Ovary (tissue), 9 donors: ENCODE results near the gene THEMIS. TPM values are rescaled to one million over a fixed set of nuclear protein-coding genes. Genes with fewer than 3 reads are reported as not detected.
"Not testable (repeated sequence)": the region's sequence is repeated elsewhere in the genome, so short reads cannot be mapped to it uniquely, and the experiment has no call there.

Experiments used
- DNase-seq, 5 donors: peaks; one replicate each; pipeline ENCODE4 v3.0.0-alpha.2; 2019 to 2020
- H3K27ac ChIP-seq, 2 donors: fragments of 200-600 bp; one replicate each; pipeline versions ENCODE4 v1.5.1 to v1.8.0; 2019 to 2022
- H3K27me3 ChIP-seq: fragments of 200-600 bp; one replicate; pipeline ENCODE4 v1.8.0; 2022
- H3K36me3 ChIP-seq: fragments of 200-600 bp; sonication (generic); one replicate; pipeline ENCODE4 v1.5.1; 2019
- H3K4me1 ChIP-seq: one replicate; pipeline ENCODE4 v1.8.1; 2013; ENCODE audit warnings: mild to moderate bottlenecking, moderate library complexity; ENCODE audit not compliant: insufficient read depth
- H3K4me3 ChIP-seq: fragments of 200-600 bp; sonication (generic); one replicate; pipeline ENCODE4 v1.5.1; 2017
- H3K9me3 ChIP-seq, 2 donors: fragments of 200-600 bp in 1 of 2; sonication (generic) in 1 of 2; one replicate each; pipeline versions ENCODE4 v1.5.1 to v1.8.1; 2013 to 2019; ENCODE audit warnings: mild to moderate bottlenecking in 1 of 2, moderate library complexity in 1 of 2
- CTCF ChIP-seq, 3 donors: fragments of 450-650 bp in 2 of 3; fragments of 200-600 bp in 1 of 3; IDR thresholded peaks; one replicate each; pipeline versions ENCODE4 v1.5.1 to v1.8.0; 2016 to 2022; ENCODE audit warnings: antibody characterized with exemption in 3 of 3, mild to moderate bottlenecking in 1 of 3
- EP300 ChIP-seq: sonication (generic); formaldehyde crosslinking; IDR thresholded peaks from one replicate; pipeline ENCODE4 v1.6.1; 2017; ENCODE audit warnings: antibody characterized with exemption
- POLR2A ChIP-seq: fragments of 450-650 bp; IDR thresholded peaks from one replicate; pipeline ENCODE4 v1.6.1; 2017; ENCODE audit warnings: antibody characterized with exemption, mild to moderate bottlenecking, moderate library complexity
- WGBS, 3 donors: extraction: QIAGEN DNeasy Blood & Tissue Kit in 1 of 3; methylation state at CpG; one replicate each; pipeline versions ENCODE4 v1.1.5 to v1.1.7; 2013 to 2017; 5-methylcytosine and 5-hydroxymethylcytosine counted together
- intact Hi-C, 4 donors: fragments of 100-400 bp; cut with DNase I; formaldehyde crosslinking; loops; one replicate each; pipeline versions ENCODE4 v1.11.0 to v1.15.1; 2022 to 2023
- polyA plus RNA-seq, 2 donors: library from polyadenylated mRNA; stranded (reverse); fragments of 200-250 nt in 1 of 2; fragments of 350-450 nt in 1 of 2; fragmentation: Illumina TruSeq in 1 of 2; extraction: RNeasy Lipid Tissue Mini Kit (QIAGEN cat#74804) in 1 of 2; gene quantifications; one replicate each; pipeline ENCODE4 v1.2.3, GENCODE V29; 2013 to 2014
- total RNA-seq, 7 donors: library from RNA; depleted of rRNA in 2 of 7; stranded (reverse); fragments of >200 nt in 2 of 7; fragmentation: NEBNext Ultra II Directional in 3 of 7; extraction: Animal tissue kit (Norgen Biotek cat#: 25700) in 3 of 7; gene quantifications; one replicate each; pipeline versions ENCODE4 v1.1.0 to v1.2.4, GENCODE V29; 2016 to 2023
- donor health status: DM: no; HTN: no; CAD: no; lungs with moderate emphysema.
- donor health status: DM: no; HTN: no; CAD: no.
- donor health status: Bipolar disorder and iron deficiency.
- donor health status: DM: yes; HTN: yes; CAD: no.
- donor health status: DM: no; HTN: no; CAD: no.
- donor health status: DM: yes; HTN: yes; CAD: no.

Gene THEMIS
- total and polyA plus RNA-seq, 9 donors, result 0.05 to 0.87 (median 0.40) TPM; not detected in 1

- no peak for DNase-seq
- TF ChIP-seq CTCF (IDR thresholded peaks at IDR 0.05) (no peak), EP300 (no peak), POLR2A (no peak)
- H3K9me3 ChIP-seq, result no peaks in the 10 kb centered on the region
- no peak overlapping the region for H3K4me3 ChIP-seq
- H3K36me3 ChIP-seq, result no peaks in the 10 kb centered on the region
- intact Hi-C loops, result no loop called here
- WGBS, 3 donors, result 74 to 86% (median 81%) methylated on average over 1 of the region's 1 CpG
- no peak overlapping the region for H3K27ac ChIP-seq
- no peaks in the 10 kb centered on the region for H3K4me1 ChIP-seq
- H3K27me3 ChIP-seq, result no peaks in the 10 kb centered on the region
Observed at GRCh38 chr6:127894051-127894450, 6.8 kb downstream of the THEMIS start.

GRCh38 chr6:127893541-127893940 lies 7.3 kb downstream of the THEMIS start:
- WGBS, 3 donors, result 88 to 90% (median 89%) methylated on average over 6 of the region's 6 CpGs
- no peaks in the 10 kb centered on the region for H3K4me1 ChIP-seq
- no peaks in the 10 kb centered on the region for H3K9me3 ChIP-seq
- no peak for DNase-seq
- no peak overlapping the region for H3K4me3 ChIP-seq
- H3K27ac ChIP-seq, result no peak overlapping the region
- intact Hi-C loops, result no loop called here
- no peaks in the 10 kb centered on the region for H3K36me3 ChIP-seq
- no peaks in the 10 kb centered on the region for H3K27me3 ChIP-seq
- TF ChIP-seq POLR2A, result no peak

GRCh38 chr6:127891731-127892326 lies 9.0 kb downstream of the THEMIS start:
- Histone ChIP-seq H3K27ac (no peak overlapping the region), H3K9me3 (no peaks in the 10 kb centered on the region), H3K27me3 (no peaks in the 10 kb centered on the region), H3K36me3 (no peaks in the 10 kb centered on the region), H3K4me3 (no peak overlapping the region), H3K4me1 (no peaks in the 10 kb centered on the region)
- DNase-seq, result no peak
- 89 to 94% (median 92%) methylated on average over 3 of the region's 3 CpGs for WGBS, 3 donors
- intact Hi-C loops, result no loop called here
- TF ChIP-seq POLR2A, result no peak
- TF ChIP-seq EP300, result no peak
- no peak for TF ChIP-seq CTCF (IDR thresholded peaks at IDR 0.05)

GRCh38 chr6:127886603-127887002 lies 14.3 kb downstream of the THEMIS start:
- Histone ChIP-seq H3K27me3 (no peaks in the 10 kb centered on the region), H3K4me3 (no peak overlapping the region), H3K36me3 (no peaks in the 10 kb centered on the region), H3K27ac (no peak overlapping the region), H3K9me3 (no peaks in the 10 kb centered on the region), H3K4me1 (no peaks in the 10 kb centered on the region)
- no peak for DNase-seq
- intact Hi-C loops, result no loop called here
- 30 to 50% (median 49%) methylated on average over 3 of the region's 3 CpGs for WGBS, 3 donors
- TF ChIP-seq POLR2A (no peak), EP300 (no peak), CTCF (IDR thresholded peaks at IDR 0.05) (no peak)

GRCh38 chr6:127884134-127884533 lies 16.7 kb downstream of the THEMIS start:
- Histone ChIP-seq H3K4me1 (peaks cover 2% of the 10 kb centered on the region), H3K4me3 (no peak overlapping the region), H3K27ac (no peak overlapping the region), H3K36me3 (no peaks in the 10 kb centered on the region), H3K27me3 (no peaks in the 10 kb centered on the region), H3K9me3 (no peaks in the 10 kb centered on the region)
- TF ChIP-seq CTCF (IDR thresholded peaks at IDR 0.05), result no peak
- no peak for TF ChIP-seq EP300
- no peak for TF ChIP-seq POLR2A
- no peak for DNase-seq
- intact Hi-C loops, result no loop called here

GRCh38 chr6:127881949-127882348 lies 18.9 kb downstream of the THEMIS start:
- H3K9me3 ChIP-seq, intact Hi-C loops, H3K27ac ChIP-seq, H3K4me1 ChIP-seq, DNase-seq, H3K36me3 ChIP-seq, H3K27me3 ChIP-seq, H3K4me3 ChIP-seq: not testable (repeated sequence)
